ENCODE data around the gene PHOX2A.

Gene PHOX2A

DNA sequence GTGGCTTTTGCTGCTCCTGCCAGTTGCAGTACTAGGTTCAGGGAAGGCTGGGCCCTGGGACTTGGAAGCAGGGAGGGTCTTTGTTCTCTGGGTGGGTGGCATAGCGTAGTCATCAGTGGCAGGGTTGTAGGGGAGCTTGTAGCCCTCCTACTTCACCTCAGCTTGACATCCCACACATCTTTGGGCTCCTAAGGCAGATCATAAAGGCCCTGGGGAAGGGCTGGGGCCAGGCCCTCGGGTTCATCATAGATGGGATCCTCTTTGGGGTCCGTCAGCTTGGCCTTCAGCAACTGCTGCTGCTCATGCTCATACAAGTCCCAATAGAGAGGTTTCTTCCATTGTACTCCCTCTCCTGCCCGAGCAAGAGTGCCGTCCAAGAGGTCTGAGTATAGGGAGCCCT lies 6.0 kb upstream of the PHOX2A start:
- DNase-seq (ENCODE audit: low read depth): no peak

- DNase-seq (ENCODE audit: low read depth): no peak
Observed at GRCh38 chr11:72247584-72247983, 3.6 kb upstream of the PHOX2A start.

- DNase-seq (ENCODE audit: low read depth): no peak
Observed at GRCh38 chr11:72245263-72245816, 1.4 kb upstream of the PHOX2A start.

- no peak for DNase-seq (ENCODE audit: low read depth)
Observed at GRCh38 chr11:72244361-72245262, 636 bp upstream of the PHOX2A start.

DNA sequence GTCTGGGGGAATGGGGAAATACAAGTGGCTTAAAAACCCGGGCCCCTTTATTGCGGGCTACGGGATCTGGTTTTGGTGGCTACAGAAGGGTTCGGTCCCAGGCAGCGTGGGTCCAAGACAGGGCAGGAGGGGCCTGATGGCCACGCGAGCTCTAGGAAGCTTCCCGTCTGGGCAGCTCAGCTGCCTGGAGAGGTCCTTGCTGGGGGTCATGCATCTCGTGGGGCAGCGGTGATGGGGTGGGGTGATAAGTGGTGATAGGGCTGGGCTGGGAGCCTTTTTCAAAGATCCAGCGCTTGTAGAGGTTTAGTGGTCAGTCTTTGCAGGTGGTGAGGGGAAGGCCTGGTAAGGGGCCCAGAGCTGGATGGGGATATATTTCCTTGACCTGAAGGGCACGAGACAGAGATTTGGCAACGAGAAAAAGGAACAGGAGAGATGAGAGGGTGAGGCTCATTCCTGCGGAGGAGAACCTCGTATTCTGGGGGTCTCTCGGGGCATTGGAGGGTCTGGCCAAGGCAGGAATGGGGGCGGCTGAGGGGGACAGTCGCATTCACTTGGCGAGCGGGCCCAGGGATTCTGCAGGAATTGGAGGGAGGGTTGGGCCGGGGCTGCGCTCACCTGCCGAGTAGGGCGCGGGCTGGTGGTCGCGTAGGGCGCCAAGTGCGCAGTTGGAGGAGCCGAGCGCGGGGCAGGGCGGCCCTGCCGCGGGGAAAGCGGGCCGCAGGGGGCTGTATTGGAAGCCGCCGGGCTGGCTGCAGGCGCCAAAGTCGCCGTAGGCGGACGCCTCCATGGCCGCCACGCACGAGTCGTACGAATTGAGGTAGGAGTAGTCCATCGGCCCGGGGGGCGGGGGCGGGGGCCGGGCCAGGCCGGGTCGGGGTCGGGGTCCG lies 560 bp downstream of the PHOX2A start:
- no peak for DNase-seq (ENCODE audit: low read depth)

DNA sequence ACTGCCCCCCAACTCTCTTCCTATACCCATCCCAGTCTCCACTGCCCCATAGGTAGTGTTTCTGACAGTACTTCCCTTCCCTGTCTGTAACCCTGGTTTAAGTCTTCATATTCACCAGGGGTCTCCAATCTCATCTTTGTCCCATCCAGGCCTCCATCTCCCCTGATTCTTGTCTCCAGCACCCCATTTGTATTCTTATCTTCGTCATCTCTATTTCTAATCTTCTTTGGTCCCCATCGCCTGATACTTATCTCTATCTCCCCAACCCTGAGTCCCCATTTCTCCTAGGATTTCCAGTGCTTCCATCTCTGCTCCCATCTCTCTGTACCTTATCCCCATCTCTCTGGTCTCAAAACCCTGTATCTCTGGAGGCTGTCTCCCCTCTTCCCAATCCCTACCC lies 1.8 kb downstream of the PHOX2A start:
- DNase-seq (ENCODE audit: low read depth): no peak

GRCh38 chr11:72241291-72241781 lies 2.6 kb downstream of the PHOX2A start:
- DNase-seq (ENCODE audit: low read depth): no peak

DNA sequence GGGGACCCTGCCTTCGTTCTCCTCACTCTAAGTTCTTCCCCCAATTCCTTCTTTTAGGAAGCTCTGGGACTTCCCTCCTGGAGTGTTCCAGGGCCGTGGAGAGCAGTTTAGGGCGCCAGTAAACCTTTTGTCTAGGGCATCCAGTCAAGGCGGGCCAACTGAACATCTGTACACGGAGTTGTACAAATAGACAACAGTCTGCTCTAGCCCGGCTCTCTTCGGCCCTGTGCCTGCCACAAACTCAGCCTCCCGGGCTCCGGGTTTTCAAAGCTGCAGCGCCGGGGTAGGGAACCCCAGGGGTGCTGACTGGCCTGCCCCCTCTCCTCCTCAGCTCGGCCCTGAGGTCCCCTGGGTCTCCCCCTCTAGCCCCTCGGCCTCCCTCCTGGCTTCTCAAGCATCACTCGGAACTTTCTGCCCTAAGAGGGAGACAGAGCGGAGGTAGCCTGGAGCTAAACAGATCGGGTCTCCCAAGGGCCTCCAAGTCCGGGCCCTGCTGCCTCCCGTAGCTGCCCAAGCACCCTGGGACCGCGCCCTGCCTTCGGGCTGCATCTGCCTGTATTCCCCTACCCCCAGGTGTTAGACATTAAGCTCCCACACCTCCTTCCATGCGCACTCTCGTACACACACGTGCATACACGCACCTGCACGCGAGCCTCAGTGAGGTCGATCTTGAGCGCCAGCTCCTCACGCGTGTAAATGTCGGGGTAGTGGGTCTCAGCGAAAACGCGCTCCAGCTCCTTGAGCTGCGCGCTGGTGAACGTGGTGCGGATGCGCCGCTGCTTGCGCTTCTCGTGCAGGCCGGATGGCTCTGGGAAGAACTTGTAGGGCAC lies 3.3 kb downstream of the PHOX2A start:
- no peak for DNase-seq (ENCODE audit: low read depth)

GRCh38 chr11:72239849-72240460 lies 4.0 kb downstream of the PHOX2A start:
- no peak for DNase-seq (ENCODE audit: low read depth)

DNA sequence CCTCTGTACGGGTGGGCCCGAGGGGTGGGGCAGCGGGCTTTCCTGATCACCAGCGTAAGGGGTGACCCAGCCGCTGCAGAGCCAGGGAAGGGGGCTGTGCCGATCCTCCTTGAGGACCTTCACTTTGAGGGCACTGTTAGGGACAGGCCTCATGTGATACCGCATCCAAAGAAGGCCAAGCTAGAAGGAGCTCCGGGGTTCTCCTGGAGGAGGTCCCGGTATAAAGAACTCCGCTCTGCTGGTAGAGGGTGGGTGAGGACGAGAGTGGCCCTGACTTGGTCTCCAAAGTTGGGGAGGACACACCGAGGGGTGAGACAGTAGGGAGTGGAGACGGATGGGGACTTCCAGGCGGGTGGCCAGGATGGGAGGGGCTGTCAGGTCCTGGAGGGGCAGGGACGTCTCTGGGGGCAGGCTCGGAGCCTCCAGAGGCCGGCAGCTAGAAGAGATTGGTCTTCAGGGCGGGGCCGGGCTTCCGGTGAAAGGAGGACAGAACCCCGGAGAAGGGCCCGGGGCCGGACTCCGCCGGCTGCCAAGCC lies 4.6 kb downstream of the PHOX2A start:
- DNase-seq (ENCODE audit: low read depth): no peak

DNA sequence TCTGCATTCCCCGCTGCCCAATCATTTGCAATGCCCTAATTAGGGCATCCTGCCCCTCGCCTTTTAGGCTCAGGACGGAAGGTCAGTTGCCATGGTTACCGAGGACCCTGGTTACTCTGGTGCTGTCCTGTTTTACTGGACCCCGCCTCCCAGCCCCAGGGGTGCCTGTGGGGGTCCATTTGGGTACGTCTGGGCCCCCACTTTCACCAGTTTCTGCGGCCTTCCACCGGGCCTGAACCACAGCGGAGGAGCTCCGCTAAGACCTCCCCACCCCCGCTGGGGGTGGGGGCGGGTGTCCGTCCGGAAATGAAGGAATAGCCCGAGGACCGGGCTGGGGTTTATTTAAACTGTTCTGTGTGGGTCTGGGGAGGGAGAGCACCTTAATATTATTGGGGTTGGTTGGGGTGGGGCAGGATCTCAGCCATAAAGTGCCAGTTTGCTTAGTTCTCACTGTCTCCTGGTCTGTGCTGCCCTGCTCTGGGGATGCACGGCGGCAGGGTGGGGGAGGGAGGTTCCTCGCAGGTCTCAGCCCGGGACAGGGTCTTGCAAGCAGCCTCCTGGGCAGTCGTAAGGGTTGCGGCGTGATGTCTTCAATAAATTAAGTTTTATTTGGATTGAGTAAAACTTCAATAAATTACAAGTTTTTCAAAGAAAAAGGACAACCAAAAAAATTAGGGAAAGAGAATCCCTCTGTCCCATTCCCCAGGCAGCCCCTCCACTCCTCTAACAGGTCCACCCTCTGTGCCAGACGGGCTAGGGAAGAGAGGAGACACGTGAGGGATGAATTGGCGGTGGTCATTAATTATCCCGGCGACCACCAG lies 5.3 kb downstream of the PHOX2A start:
- no peak for DNase-seq (ENCODE audit: low read depth)

- no peak for DNase-seq (ENCODE audit: low read depth)
Observed at GRCh38 chr11:72238040-72238450, 5.9 kb downstream of the PHOX2A start.

- DNase-seq (ENCODE audit: low read depth): no peak
Observed at GRCh38 chr11:72237112-72237931, 6.7 kb downstream of the PHOX2A start.

- no peak for DNase-seq (ENCODE audit: low read depth)
Observed at GRCh38 chr11:72236774-72237111, 7.2 kb downstream of the PHOX2A start.

DNA sequence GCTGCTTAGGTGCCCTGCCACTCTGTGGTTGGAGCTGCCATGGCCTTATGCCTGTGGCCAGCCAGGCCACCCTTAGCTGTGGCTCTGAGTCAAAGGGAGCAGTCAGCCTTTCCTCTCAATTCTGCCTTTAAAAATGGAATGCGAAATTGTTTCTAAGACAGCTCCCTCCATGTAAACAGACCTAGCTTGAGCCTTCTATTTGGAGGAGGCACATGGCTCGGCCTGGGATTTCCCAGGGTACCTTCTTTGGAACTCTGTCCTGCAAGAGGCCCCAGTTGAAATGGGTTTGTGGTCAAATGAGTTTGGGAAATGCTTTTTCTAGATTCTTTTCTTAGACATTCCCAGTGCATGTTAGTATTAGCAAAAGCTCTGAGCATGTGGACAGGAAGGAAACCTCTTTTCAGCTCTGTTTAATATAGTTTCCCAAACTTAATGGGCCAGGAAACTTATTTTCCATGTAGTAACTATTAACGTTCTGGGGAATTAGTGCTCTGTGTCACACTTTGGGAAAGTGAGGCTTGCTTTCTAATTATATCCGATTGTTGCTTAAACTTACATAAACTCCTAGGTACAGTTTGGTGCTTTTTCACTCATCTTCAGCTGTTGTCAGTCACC lies 7.8 kb downstream of the PHOX2A start:
- DNase-seq (ENCODE audit: low read depth): no peak

DNA sequence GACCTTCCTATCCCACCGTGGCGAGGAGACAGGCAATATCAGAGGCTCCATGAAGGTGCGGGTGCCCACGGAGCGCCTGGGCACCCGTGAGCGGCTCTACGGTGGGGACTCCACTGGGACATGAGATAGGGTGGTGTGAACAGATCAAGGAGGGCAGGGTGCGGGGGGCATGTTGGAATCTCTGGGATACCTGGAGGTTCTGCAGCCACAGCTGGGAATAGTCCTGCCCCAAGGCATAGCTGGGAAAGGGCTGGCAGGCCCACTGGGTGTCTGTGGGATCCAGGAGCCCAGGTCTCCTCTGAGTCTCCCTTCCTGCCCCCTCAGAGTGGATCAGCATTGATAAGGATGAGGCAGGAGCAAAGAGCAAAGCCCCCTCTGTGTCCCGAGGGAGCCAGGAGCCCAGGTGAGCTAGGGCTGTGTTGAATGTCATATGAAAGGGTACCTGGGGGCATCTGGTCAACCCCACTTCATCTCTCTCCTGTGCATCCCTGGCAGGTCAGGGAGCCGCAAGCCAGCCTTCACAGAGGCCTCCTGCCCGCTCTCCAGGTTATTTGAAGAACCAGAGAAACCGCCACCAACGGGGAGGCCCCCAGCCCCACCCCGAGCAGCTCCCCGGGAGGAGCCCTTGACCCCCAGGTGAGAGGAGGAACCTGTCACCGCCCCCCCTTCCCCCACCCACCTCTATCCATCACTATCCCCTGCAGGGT lies 8.5 kb downstream of the PHOX2A start:
- DNase-seq (ENCODE audit: low read depth): no peak

DNA sequence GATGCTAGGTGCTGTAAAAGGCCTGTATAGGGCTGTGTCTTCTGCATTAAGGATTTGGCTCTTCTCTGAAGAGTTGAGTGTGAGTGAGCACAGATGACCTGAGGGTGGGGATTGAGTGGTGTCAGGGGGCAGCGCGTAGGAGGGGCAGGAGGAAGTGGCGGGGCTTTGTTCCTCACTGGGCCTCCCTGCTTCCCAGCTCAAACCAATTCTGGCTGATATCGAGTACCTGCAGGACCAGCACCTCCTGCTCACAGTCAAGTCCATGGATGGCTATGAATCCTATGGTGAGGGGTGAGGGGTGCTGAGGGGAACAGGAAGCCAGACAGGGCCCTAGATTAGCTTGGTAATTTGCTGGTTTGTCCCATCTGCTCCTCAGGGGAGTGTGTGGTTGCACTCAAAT lies 9.1 kb downstream of the PHOX2A start:
- no peak for DNase-seq (ENCODE audit: low read depth)

DNA sequence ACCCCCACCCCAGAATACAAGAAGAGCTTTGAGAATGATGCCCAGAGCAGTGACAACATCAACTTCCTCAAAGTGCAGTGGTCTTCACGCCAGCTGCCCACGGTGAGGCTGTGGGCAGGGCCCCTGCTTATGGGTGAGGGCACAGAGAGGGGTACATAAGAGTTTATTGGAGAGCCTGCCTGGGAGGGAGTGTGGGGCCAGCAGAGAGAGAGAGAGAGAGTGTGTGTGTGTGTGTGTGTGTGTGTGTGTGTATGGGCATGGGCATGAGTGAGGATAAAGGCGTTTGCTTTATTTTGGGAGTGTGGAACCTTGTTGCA lies 9.5 kb downstream of the PHOX2A start:
- no peak for DNase-seq (ENCODE audit: low read depth)

Data from stimulated activated CD4-positive, alpha-beta T cell treated with anti-CD3 and anti-CD28 coated beads, Interleukin-2, amount 100 ng/mL, for 4 hours (primary cell).